ENCODE results near the gene AJAP1.

The AJAP1 gene

DNA sequence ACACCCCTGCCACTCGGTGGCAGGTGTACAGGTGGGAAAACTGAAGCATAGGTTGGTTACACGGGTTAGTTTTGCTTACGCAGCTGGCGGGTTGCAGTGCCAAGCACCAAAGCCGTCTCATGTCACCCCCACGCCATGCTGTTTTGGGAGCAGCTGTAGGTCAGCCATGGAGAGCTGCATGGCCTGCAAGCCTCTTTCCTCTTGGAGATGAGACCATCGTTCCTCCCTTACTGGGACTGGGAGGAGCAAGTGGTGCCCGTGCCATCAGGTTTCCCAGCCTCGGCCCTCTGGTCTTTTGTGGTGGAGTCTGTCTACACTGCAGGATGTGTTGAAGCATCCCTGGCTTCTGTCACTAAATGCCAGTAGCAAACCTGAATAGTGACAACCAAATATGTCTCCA lies 46.9 kb downstream of the AJAP1 start:
- no peak for DNase-seq (ENCODE audit: low read depth in 2 of 2)

DNA sequence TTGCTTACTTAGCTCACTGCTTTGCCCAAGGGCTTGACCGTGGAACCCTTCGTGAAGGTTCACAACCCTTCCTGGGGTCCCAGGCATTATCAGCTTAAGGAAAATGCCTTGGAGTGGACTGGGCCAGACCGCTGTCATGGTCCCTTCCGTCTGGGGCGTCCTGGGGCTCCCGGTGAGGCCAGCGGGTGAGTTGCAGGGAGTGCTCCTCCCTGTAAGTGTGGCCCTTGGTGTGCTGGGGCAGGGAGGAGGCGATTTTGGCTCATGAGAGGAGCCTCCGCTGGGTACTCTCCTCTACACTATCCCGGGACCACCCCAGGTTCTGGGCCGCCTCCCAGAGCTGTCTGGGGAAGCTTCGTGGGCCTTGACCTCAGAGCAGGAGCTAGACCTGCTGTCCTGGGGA lies 48.1 kb downstream of the AJAP1 start:
- DNase-seq (ENCODE audit: low read depth in 2 of 2) = no peak

DNA sequence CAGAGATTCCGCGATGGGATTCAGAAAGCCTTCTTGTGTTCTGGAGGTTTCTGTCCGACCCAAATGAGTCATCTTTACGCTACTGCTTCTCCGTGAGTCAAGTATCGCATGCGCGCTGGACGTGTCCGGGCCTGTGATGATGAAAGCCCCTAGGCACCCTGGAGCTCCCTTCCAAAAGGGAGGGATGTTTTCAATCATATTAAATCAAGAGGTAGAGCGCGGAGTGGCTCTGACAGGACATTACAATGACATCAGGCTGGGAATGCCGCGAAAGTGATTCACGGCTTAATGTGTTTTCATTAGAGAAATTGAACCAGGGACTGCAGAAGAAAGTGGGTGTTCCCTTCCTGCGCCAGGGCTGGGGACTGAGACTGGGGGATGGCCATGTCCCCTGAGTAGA lies 48.5 kb downstream of the AJAP1 start:
- no peak for DNase-seq (ENCODE audit: low read depth in 2 of 2)

DNA sequence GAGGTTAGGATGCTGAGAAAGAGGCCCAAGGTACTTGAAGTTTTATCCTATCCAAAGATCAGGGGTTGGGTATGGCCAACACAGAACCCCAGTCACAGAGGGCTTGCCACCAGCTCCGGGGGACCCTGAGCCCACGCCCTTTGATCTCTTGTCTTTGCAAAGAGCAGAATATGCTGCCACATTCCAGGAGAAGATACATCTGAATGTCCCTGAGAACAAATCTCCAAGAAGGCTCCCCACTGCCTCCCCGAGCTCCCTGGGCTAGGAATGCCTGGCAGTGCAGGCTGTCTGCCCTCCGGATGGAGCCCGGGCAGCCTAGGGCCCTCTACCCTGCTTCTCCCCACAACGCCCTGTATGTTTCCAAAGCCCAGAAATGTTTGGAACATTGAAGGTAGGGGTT lies 49.2 kb downstream of the AJAP1 start:
- DNase-seq (ENCODE audit: low read depth in 2 of 2) = no peak

DNA sequence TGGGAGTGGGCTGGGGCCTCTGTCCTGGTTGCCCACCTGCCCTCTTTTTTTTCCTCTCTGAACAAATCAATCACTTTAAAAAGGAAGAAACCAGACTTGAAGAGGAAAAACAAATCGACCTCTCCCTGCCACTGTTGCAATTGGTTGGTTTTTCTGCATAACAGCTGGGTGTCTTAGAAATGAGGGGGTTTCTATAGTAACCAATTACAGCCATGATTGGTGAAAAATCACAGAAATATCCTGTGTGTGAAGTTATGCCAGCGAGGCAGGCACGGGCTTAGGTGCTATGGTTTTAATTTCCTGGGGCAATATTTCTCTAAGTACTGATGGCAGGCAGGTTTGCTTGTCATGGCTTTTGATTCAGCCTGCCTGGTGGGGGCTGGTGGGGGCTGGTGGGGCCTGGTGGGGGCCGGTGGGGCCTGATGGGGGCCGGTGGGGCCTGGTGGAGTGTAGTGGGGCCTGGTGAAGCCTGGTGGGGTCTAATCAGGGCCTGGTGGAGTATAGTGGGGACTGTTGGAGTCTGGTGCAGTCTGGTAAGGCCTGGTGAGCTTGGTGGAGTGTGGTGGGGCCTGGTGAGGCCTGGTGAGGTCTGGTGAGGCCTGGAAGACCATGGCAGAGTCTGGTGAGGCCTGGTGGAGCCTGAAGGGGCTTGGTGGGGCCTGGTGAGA lies 54.6 kb downstream of the AJAP1 start:
- no peak for DNase-seq (ENCODE audit: low read depth in 2 of 2)

DNA sequence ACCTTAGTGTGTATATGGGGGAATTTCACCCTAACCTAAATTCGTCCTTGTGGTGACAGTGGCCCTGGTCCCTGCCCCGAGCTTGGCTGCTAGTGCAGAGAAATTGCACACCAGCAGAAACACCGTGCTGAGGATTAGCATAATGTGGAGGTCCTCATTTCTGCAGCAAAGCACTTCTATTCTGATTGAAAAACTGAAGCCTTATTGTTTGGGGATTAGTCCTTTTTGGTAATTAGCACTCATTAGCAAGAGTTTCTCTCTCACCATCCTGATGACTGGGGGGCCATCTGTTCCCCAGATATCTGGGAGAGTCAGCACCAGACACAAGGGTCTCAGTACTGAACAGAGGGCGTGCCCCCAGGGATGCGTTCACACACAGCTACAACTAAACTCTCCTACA lies 55.2 kb downstream of the AJAP1 start:
- DNase-seq (ENCODE audit: low read depth in 2 of 2) = no peak

DNA sequence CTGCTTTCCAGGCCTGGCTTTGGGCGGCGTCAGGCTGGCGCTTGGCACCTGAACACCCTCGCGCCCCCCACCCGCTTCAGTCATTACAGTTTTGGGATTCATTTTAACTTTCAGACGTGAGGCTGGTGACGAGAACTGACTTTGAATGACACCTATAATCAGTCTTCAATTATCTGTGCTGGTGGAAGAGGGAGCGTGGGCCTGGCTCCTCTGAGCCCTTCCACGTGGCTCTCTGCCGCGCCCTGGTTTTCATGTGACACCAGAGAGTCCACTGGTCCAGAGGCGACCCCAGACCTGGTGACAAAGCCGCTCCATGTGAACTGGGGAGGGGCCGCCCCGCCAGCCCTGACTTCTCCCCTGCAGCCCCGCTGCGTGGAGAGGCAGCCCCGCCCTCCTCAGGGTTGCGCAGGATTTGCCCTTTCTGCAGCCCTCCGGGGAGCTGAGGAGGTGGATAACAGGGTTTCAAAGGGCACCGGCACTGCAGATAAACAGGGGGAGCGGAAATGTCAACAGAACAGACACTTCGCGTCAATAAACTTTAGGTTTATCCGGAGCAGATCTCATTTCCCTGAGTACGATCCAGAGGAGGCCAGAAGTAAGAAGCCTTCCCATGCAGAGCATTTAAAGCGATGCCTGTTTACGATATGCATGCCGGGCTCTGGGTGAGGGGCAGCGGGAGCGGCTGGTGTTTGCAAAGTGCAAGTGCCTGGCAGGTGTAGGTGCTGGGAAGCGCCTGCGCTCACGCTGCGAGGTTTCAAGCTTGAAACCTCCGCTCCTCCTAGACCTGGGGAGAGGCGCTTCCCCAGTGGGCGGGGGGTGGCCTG lies 56.4 kb downstream of the AJAP1 start:
- no peak for DNase-seq (ENCODE audit: low read depth in 2 of 2)

DNA sequence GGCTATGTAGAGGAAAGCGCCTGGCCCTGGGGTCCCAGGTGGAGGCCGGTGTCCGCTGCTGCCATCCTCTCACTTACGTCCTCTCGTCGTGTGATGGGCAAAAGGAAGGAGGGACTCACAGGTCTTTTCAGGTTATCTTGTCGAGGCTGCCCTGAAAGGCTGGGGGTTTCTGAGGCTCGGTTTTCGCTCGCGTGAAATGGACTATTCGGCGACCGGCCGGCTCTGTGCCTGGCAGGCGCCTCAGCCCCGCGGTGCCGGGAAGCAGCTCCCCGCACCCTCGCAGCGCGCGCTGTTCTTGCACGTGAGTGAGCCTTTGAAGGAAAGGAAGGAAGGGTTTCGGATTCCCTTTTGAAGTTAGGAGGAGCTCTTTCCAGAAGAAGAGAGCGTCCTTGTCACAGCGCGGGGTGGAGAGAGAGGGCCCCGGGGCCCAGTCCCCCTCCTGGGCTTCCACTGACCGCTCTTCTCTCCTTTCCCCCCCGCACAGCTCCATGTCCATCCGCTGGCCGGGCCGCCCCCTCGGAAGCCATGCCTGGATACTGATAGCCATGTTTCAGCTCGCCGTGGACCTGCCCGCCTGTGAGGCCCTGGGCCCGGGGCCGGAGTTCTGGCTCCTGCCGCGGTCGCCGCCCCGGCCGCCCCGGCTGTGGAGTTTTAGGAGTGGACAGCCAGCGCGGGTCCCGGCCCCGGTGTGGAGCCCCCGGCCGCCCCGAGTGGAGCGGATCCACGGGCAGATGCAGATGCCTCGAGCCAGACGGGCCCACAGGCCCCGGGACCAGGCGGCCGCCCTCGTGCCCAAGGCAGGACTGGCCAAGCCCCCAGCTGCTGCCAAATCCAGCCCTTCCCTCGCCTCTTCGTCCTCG lies 57.2 kb downstream of the AJAP1 start:
- DNase-seq (ENCODE audit: low read depth in 2 of 2) = no peak

DNA sequence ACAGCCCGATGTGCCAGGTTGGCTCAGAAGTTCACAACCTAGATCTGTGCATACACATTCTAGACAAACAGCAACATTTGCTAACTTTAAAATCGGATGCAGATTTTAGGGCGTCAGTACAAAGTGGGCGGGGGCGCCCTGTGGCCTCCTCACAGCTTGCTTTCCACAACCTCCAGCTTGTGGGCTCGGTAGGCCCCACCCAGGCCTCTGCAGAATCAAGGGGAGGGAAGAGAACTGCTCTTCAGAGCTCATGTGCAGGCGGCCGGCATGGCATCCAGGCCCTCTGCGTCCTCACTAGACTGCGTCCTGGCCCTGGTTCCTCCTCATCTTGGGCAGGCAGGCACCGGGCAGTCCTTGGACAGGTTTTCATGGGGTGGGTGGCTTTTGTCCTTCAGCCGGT lies 59.3 kb downstream of the AJAP1 start:
- DNase-seq (ENCODE audit: low read depth in 2 of 2) = no peak

DNA sequence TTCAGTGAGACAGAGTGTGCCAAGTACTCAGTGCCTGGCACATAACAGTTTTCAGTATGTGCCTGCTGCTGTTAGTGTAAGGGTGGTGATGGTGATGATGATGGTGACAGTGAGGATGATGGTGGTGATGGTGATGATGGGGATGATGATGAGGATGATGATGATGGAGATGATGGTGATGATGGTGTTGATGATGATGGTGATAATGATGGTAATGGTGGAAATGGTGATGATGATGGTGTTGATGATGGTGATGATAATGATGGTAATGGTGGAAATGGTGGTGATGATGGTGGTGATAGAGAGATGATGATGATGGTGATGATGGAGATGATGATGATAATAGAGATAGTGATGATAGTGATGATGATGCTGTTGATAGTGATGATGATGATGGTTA lies 62.0 kb downstream of the AJAP1 start:
- no peak for DNase-seq (ENCODE audit: low read depth in 2 of 2)

DNA sequence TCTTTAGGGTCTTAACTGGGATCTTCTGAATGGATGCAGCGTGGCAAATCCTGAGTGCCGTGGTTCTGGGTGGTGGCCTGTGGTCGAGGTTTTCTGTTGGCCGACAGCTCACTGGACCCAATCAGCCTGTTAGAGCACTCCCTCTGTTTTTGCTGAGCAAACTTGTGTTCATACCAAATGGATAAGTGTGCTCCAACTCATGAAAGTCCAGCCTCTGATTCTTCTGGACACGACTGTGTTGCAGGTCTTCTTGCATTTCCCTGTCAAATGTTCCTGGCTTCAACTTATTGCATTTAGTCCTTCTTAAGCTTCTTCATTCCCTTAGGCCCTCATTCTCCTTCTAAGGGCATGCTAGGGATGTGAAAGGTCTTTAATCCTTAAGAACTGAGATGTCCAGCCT lies 63.7 kb downstream of the AJAP1 start:
- no peak for DNase-seq (ENCODE audit: low read depth in 2 of 2)

DNA sequence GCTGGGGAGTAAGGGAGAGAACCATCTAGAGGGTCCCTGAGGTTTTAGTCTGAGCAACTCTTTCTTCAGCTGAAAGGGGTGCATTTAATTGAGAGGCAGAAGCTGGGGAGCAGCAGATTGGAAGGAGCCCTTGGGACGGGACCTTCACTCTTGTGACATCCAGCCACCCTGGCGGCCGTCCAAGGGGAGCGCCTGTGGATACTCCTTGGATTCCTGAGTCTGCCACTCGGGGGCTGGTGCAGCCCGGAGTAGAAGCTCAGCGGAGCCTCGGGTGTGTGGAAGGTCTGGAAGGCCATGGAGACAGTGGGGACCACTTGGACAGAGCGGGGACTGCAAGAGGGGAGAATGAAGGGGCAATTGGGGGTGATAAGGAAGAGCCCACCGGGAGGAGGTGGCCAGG lies 68.7 kb downstream of the AJAP1 start:
- no peak for DNase-seq (ENCODE audit: low read depth in 2 of 2)

DNA sequence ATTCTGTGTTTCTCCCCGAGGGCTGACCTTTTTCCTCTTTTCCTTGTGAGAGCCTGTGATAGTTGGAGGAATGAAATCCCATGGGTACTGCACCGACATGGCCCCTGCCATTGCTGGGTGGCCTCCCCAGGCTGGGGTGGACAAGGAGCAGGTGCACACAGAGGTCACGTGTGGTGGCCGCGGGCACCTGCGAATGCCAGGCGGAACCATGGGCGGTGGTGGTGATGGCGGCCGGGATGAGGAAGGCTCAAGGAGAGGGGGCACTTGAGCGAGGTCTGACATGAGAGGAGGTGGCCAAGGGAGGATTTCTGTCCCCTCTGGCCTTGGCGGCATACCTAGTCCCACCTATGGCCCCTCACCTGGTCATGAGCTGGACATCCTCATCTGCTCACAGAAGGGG lies 69.6 kb downstream of the AJAP1 start:
- DNase-seq (ENCODE audit: low read depth in 2 of 2) = no peak

DNA sequence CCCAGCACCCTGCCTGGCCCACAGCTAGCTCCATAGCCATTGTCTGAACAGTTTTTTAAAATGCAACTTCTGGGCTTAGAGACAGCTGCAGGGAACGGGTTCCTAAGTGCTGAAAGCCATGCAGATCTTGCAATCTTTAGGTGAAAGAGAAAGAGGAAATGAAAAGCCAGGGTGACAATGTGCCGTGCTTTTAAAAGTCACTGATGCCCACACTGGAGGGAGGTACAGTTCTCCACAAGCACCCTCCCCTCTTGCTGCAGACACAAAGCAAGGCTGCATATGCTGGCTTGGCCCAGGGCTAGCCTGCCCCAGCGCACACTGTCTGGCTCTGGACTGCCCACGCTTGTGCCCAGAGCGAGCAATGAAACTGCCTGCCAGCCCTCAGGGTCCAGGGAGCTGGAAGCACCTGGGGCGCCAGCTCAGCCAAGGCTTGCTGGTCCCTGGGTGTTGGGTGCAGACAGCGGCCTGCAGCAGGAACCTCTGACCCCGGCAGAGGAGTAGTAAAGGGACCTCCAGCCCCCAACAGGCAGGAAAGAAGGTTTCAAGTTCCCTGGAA lies 70.4 kb downstream of the AJAP1 start:
- no peak for DNase-seq (ENCODE audit: low read depth in 2 of 2)

DNA sequence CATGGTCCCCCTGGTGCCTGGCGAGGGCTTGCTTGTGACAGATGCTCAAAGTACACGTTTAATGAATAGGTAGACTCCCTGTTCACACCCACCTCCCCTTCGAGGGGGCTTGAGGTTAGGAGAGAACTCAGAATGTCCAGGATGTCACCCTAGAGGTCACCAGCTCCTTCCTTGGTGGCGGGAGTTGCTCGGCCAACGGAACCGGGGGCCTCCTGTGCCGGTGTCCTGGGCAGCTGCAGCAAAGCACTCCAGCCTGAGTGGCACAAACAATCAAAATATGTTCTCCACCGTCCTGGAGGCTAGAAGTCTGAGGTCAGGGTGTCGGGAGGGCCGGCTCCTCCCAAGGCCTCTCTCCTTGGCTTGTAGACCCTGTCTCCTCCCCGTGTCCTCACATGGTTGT lies 71.0 kb downstream of the AJAP1 start:
- no peak for DNase-seq (ENCODE audit: low read depth in 2 of 2)

DNA sequence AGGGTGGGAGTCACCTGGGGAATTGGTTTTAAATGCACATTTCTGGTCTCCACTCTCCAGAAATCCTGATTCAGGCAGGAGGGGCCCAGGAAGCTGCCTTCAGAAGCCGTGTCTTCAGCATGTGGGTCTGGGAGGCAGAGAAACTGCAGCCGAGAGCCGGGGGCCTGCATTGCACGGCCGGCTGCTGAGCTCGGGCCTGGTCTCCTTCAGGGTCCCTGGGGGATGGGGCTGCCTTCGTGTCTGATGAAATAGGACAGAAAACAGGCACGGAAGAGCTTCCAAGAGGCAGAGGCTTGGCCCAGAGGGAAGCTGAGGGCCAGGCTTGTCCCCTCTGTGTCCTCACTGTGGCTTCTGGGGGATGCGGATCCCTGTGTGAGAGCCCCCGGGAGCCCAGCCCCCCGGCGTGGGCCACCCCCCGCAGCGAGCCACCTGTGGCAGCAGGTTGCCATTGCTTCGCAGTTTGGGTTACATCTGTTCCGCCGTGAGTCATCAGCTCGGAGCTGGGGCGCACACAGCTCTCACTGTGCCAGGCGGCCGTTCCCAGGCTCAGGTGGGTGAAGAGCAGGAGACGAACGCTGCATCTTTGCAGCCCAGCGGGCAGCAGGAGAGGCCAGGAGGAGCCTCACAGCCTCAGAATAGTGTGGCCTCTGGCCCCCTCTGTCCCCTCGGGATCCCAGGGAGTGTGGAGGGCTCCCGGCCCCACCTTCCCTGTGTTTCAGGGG lies 72.4 kb downstream of the AJAP1 start:
- DNase-seq (ENCODE audit: low read depth in 2 of 2) = no peak

DNA sequence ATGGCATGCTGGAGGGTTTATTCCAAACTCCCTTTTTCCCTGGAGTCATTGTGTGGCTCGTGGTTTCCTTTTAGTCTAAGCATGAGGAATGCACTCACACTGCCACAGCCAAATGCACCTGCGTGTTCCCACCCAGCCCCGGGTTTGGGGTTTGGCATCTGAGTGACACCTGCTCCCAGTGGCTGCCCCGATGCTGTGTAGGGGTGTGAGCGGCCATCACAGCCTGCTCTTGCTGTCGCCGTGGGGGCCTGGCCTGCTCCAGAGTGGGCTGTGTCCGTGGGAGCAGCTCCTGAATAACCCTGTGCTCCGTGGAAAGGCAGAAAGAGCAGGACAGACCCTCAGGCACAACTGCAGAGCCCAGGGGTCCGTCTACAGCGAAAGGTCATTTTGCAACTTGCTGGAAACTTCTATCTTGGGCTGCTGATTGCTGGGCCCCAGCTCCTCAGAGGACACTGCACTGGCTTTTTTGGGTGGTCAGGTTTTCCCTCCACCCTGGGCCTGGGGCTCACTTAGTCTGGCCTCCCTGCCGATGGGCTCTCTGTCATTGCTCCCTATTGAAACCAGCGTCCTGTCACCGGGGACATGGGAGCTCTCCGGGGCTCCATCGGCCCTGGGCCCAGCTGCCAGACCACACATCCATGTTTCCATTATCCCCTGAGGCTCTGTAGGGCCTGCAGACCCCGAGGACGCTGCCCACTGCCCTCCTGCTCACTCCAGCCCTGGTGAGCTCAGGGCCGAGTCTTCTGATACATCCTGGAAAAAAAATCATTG lies 74.1 kb downstream of the AJAP1 start:
- no peak for DNase-seq (ENCODE audit: low read depth in 2 of 2)

DNA sequence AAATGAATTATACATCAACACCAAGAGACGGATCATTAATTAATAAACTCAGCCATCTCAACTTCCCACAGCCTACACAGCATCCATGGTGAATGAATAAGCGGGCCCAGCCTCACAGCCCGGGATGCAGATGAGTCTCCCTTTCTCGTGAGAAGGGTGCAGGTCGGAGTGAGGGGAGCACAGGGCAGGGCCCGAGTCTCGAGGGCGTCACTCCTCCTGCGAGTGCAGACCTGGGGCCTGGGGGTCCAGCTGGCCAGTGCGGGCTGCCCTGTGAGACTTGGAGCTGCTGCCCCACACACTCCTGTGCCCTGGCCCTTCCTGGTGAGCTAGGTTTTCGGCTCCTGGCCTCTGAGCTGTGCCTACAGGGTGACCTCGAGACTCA lies 74.7 kb downstream of the AJAP1 start:
- DNase-seq (ENCODE audit: low read depth in 2 of 2) = no peak

DNA sequence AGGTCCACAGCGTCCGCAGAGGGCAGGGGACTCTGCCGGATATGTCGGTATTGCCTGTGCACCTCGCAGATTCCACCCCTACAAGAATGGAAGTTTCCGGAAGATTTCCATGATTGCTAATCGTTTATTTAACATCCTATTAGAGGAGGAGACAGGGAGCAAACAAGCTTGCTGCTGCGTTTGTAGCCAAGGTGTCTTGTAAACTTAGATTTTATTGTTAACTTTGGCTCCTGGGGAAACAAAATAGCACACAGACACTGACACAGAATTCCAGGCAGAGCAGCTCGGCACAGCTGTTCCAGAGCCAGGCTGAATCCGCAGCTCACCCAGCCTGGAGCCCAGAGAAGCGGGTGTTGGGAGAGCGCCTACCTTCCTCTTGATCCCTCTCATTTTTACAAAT lies 75.7 kb downstream of the AJAP1 start:
- no peak for DNase-seq (ENCODE audit: low read depth in 2 of 2)

DNA sequence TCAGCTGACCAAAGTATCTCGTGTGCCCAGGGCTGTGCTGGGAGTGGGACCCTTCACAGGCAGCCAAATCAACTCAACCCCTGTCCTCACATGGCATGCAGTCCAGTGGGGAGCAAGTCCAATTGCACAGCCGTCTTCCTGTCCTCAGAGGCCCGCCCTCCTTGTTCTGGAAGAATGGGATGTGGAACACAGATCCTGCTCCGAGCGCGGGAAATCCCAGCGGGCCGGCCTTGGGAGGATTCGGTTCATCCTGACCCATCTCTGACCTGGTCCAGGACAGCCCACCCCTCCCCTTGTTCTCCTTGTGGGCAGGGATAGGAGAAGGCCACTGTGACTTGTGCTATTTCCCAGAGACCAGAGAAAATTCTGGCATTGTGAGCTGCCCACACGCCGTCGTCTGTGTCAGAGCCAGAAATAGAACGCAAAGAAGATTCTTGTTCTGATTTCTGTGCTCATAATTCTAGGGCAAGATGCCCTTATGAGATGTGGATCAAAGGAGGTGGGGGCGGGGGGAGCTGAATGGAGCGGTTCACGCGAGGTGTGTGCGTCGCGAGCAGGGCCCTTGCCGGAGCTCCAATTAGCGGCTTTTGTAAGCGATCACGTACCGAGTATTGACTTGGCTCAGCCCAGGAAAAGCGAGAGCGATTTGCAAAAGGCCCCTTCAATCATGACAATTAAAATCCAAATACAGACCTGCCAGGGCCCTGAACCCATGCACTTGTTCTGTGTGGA lies 79.2 kb downstream of the AJAP1 start:
- no peak for DNase-seq (ENCODE audit: low read depth in 2 of 2)
